Effector memory CD4-positive, alpha-beta T cell (primary cell): ENCODE data around the gene RAB3A.
"Not testable (repeated sequence)": the region's sequence is repeated elsewhere in the genome, so short reads cannot be mapped to it uniquely, and the experiment has no call there.

Experiments
- DNase-seq, 3 donors: peaks; one replicate each; pipeline ENCODE4 v3.0.0-alpha.2; 2020
- H3K27ac ChIP-seq: 2 replicates; pipeline ENCODE4 v1.7.0; 2013; ENCODE audit warnings: mild to moderate bottlenecking, low read length, moderate library complexity; ENCODE audit not compliant: insufficient read depth, poor library complexity, severe bottlenecking
- H3K27me3 ChIP-seq: replicated peaks from 2 replicates; pipeline ENCODE4 v1.7.0; 2013; ENCODE audit warnings: mild to moderate bottlenecking, low read length; ENCODE audit not compliant: insufficient read depth, control insufficient read depth, poor library complexity, severe bottlenecking
- H3K36me3 ChIP-seq: 2 replicates; pipeline ENCODE4 v1.7.0; 2013; ENCODE audit warnings: mild to moderate bottlenecking, low read length, moderate library complexity; ENCODE audit not compliant: control insufficient read depth, insufficient read depth
- H3K4me1 ChIP-seq: 2 replicates; pipeline ENCODE4 v1.7.0; 2013; ENCODE audit warnings: low read length, mild to moderate bottlenecking; ENCODE audit not compliant: control insufficient read depth, insufficient read depth, poor library complexity, severe bottlenecking
- H3K4me3 ChIP-seq: 2 replicates; pipeline ENCODE4 v1.7.0; 2013; ENCODE audit warnings: low read length, low read depth, mild to moderate bottlenecking; ENCODE audit not compliant: insufficient read depth, poor library complexity, severe bottlenecking
- H3K9me3 ChIP-seq: 2 replicates; pipeline ENCODE4 v1.7.0; 2013; ENCODE audit warnings: mild to moderate bottlenecking, low read length, moderate library complexity; ENCODE audit not compliant: control insufficient read depth

The RAB3A gene

GRCh38 chr19:18211683-18212082 is 7.8 kb upstream of the RAB3A start:
- no peaks in the 10 kb centered on the region for H3K4me1 ChIP-seq

DNA sequence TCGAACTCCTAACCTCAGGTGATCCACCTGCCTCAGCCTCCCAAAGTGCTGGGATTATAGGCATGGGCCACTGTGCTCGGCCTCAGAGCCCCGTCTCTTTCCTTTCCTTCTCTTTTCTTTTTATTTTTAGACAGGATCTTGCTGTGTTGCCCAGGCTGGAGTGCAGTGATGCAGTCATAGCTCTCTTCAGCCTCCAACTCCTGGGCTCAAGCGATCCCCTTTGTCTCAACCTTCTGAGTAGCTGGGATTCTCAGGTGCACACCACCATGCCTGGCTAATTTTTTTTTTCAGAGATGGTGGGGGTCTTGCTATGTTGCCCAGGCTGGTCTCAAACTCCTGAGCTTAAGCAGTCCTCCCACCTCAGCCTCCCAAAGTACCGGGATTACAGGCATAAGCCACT is 6.1 kb upstream of the RAB3A start:
- not testable (repeated sequence) for DNase-seq, H3K36me3 ChIP-seq, H3K4me3 ChIP-seq, H3K9me3 ChIP-seq, H3K27ac ChIP-seq, H3K4me1 ChIP-seq, H3K27me3 ChIP-seq

More at GRCh38 chr19:18211683-18212082, 7.8 kb upstream of the RAB3A start:
- DNase-seq = no peak
- H3K9me3 ChIP-seq = no peaks in the 10 kb centered on the region
- H3K4me3 ChIP-seq = no peak overlapping the region
- no peak overlapping the region for H3K27ac ChIP-seq
- H3K36me3 ChIP-seq = no peaks in the 10 kb centered on the region
- H3K27me3 ChIP-seq = no peaks in the 10 kb centered on the region

GRCh38 chr19:18208098-18208951 is 4.5 kb upstream of the RAB3A start:
- no peaks in the 10 kb centered on the region for H3K27me3 ChIP-seq
- no peaks in the 10 kb centered on the region for H3K36me3 ChIP-seq
- no peak overlapping the region for H3K4me3 ChIP-seq
- peaks cover 12% of the 10 kb centered on the region for H3K4me1 ChIP-seq
- H3K9me3 ChIP-seq = no peaks in the 10 kb centered on the region
- peak in 1 of 3 donors; percentile 30 for DNase-seq
- H3K27ac ChIP-seq = no peak overlapping the region

- H3K4me1 ChIP-seq = peaks cover 18% of the 10 kb centered on the region
- no peaks in the 10 kb centered on the region for H3K9me3 ChIP-seq
- no peaks in the 10 kb centered on the region for H3K27me3 ChIP-seq
- no peak for DNase-seq
- no peaks in the 10 kb centered on the region for H3K36me3 ChIP-seq
- H3K4me3 ChIP-seq = no peak overlapping the region
- no peak overlapping the region for H3K27ac ChIP-seq
These were observed 2.2 kb upstream of the RAB3A start for GRCh38 chr19:18206018-18206417.

- Histone ChIP-seq H3K36me3 (no peaks in the 10 kb centered on the region), H3K4me1 (peaks cover 18% of the 10 kb centered on the region), H3K4me3 (peak overlapping the region; percentile 56), H3K9me3 (no peaks in the 10 kb centered on the region), H3K27me3 (no peaks in the 10 kb centered on the region), H3K27ac (peak overlapping the region; percentile 63)
- peak in 1 of 3 donors; percentile 21 for DNase-seq
These were observed 1.5 kb upstream of the RAB3A start for GRCh38 chr19:18205200-18205892.

DNA sequence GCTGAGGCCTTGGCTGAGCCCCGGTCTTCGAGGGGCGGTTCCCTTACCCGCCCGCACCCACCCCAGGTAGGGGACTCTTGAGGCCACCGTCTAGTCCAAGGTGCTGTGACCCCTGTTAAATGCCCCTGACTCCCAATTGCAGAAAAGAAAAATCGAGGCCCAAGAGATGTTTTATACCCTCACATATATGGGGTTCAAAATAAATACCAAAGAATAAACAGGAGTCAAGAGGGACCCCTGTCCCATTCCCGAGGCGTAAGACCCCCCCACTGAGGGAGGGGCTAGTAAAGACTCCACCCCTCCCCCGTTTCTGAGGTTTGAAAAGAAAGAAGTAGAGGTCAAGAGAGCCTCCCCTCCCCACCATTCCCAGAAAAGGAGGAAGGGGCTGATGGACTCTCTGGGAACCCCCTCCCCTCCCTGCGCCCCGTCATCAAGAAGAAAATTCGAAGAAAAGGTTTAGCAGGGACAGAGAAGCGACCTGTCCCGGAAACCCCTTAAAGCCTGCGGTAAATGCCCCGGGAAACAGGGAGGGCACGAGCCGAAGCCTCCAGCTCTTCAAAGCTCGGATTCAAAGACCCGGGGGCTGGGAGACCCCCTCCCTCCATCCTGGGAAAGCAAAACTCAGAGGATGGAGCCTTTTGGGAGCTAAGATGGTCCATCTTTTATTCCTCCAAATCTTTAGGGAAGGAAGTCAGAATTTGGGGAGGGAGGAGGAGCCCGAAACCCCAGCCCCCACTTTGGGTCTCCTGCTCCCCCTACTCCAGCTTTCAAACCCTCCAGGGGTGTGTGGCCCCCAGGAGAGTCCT is 755 bp upstream of the RAB3A start:
- H3K4me1 ChIP-seq = peaks cover 18% of the 10 kb centered on the region
- peak in 1 of 3 donors; percentile 21 for DNase-seq
- H3K9me3 ChIP-seq = no peaks in the 10 kb centered on the region
- H3K4me3 ChIP-seq = peak overlapping the region; percentile 56
- no peaks in the 10 kb centered on the region for H3K36me3 ChIP-seq
- peak overlapping the region; percentile 63 for H3K27ac ChIP-seq
- no peaks in the 10 kb centered on the region for H3K27me3 ChIP-seq

DNA sequence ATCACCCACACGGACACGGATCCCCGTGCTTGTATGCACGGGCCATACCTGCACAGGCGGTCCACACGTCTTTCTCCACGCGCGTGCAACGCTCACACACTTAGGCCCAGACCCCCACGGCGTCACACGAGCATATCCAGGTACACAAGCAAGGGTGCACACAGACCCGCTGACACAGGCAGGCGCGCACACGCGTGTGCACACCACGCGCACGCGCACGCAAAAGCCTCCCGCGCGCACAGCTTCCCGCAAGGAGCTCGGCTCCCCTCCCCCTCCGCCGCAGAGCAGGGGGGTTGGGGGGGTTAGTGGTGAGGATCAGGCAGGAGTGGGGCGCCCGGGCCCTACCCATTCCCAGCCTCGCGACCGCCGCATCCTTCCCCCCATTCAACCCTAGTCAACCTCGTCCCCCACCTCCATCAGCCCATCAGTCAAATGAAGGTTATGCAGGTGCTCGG is 407 bp downstream of the RAB3A start:
- Histone ChIP-seq H3K4me3 (peak overlapping the region; percentile 79), H3K27ac (peak overlapping the region; percentile 65), H3K4me1 (peaks cover 18% of the 10 kb centered on the region), H3K27me3 (no peaks in the 10 kb centered on the region), H3K9me3 (no peaks in the 10 kb centered on the region), H3K36me3 (peaks cover 4% of the 10 kb centered on the region)
- DNase-seq = no peak

GRCh38 chr19:18202778-18203407 is 949 bp downstream of the RAB3A start:
- H3K4me3 ChIP-seq = peak overlapping the region; percentile 79
- H3K27ac ChIP-seq = peak overlapping the region; percentile 65
- H3K27me3 ChIP-seq = no peaks in the 10 kb centered on the region
- peaks cover 18% of the 10 kb centered on the region for H3K4me1 ChIP-seq
- H3K36me3 ChIP-seq = peaks cover 6% of the 10 kb centered on the region
- no peaks in the 10 kb centered on the region for H3K9me3 ChIP-seq
- no peak for DNase-seq

- H3K27ac ChIP-seq = no peak overlapping the region
- H3K27me3 ChIP-seq = no peaks in the 10 kb centered on the region
- H3K9me3 ChIP-seq = no peaks in the 10 kb centered on the region
- no peak overlapping the region for H3K4me3 ChIP-seq
- peaks cover 18% of the 10 kb centered on the region for H3K4me1 ChIP-seq
- no peak for DNase-seq
- H3K36me3 ChIP-seq = peaks cover 6% of the 10 kb centered on the region
These were observed 1.5 kb downstream of the RAB3A start for GRCh38 chr19:18202397-18202777.
